IPS-18a (cell line): ENCODE results near the gene KCNF1.

ENCODE experiments used
- H3K27ac ChIP-seq: one replicate; pipeline ENCODE4 v1.5.1; 2013; ENCODE audit warnings: low read length
- H3K27me3 ChIP-seq: one replicate; pipeline ENCODE4 v1.6.1; 2013; ENCODE audit warnings: mild to moderate bottlenecking, low read length; ENCODE audit not compliant: control insufficient read depth, insufficient read depth
- H3K36me3 ChIP-seq: one replicate; pipeline ENCODE4 v1.6.1; 2013; ENCODE audit warnings: low read depth, low read length; ENCODE audit not compliant: control insufficient read depth
- H3K4me1 ChIP-seq: one replicate; pipeline ENCODE4 v1.6.1; 2013; ENCODE audit warnings: low read depth, low read length; ENCODE audit not compliant: control insufficient read depth
- H3K4me3 ChIP-seq: one replicate; pipeline ENCODE4 v1.5.1; 2013; ENCODE audit warnings: low read length
- H3K9ac ChIP-seq: one replicate; pipeline ENCODE4 v1.6.1; 2013; ENCODE audit warnings: mild to moderate bottlenecking, low read length, moderate library complexity
- H3K9me3 ChIP-seq: one replicate; pipeline ENCODE4 v1.6.1; 2013; ENCODE audit warnings: low read depth, low read length; ENCODE audit not compliant: control insufficient read depth

The KCNF1 gene

DNA sequence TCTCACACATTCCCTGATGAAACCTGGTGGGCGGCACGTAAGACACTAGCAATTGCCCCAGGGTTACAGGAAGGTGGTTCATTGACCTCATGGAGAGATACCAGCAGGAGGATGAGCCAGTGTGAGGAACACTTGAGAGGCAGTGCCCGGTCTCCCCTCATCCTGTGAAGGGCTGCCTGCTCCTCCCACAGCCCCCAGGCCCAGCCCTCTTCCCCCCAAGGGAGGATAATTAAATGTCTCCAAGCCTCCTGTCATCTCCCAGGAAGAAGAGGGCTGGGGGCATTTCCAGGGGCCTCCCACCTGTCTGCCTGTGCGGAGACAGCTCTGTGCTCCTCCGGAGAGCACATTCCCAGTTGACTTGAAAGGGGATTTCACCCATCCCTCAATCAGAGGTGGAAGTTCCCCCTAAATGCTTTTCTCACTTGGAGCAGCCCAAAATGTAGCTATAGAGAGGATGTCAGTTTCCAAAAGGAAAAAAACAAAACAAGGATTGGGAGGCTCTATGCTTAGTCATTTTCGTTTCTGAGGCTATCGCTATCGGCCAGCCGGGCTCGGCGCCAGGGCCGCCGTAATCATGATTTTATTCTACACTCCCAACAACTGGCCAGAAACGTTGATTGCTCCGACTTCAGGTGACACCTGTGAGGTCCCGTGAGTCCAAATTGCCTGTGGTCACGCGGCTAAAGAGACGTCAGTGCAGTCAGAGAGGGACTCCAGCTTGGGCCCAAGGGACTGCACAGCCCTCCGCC, 7.1 kb downstream of the KCNF1 start:
- Histone ChIP-seq H3K9me3 (no peaks in the 10 kb centered on the region), H3K27ac (no peak overlapping the region), H3K4me3 (no peak overlapping the region), H3K9ac (no peak overlapping the region), H3K36me3 (no peaks in the 10 kb centered on the region), H3K27me3 (peaks cover 3% of the 10 kb centered on the region), H3K4me1 (peaks cover 10% of the 10 kb centered on the region)

DNA sequence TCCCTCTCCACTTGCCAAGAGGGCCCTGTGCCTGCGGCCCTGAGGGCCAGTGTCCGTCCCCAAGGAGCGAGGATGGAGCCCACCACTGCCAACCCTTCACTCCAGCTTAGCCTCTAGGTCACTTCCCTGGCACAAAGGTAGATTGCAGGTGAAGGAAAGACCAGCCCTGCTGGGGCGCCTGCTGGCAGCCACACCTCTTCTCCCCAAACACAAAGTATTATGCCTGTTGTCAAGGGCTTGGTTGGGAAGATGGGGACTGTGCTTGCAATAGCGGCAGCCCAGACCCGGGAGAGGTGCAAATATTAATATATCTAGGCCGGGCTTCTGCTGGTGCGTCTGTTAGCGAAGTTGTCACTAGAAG, 7.7 kb downstream of the KCNF1 start:
- H3K9ac ChIP-seq: no peak overlapping the region
- no peaks in the 10 kb centered on the region for H3K9me3 ChIP-seq
- no peaks in the 10 kb centered on the region for H3K36me3 ChIP-seq
- no peak overlapping the region for H3K27ac ChIP-seq
- peaks cover 10% of the 10 kb centered on the region for H3K4me1 ChIP-seq
- H3K4me3 ChIP-seq: no peak overlapping the region
- no peaks in the 10 kb centered on the region for H3K27me3 ChIP-seq

DNA sequence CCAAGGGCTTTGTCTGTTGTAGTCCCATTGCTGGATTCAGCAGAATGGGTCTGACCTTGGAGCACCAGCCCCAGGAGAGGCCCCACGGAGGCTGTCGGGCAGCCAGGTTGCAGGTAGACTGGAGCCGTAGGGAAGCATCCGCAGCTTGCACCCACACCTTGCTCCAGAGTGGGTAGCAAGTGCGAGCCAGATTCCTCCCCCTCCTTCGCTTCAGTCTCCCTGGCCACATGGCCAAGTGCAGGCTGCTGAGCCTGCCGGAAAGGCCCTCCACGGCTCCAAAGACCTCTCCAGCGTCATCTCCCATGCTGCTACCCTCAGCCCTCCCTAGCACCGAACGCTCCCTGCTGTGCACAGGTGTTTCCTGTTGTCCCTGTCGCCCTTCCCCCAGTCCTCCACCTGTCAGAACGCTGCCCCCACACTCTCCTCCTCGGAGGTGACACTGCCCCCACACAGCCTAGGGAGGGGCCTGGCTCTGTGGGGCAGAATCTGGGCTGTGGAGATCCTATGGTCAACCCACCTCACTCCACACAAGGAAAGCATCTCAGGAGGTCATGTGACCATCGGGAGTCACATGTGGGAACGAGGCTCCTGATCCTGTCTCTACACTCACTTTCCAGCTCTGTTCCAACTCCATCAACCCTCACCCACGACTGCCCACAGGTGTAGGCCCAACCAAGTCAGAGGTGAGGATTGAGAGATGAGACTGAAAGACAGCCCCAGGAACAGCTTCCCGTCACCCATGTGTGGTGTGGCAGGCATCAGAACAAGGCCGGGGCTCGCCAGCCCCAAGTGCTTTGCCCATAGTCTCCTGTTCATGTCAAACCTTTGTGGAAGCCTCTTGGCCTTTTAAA, 8.3 kb downstream of the KCNF1 start:
- Histone ChIP-seq H3K36me3 (no peaks in the 10 kb centered on the region), H3K27ac (no peak overlapping the region), H3K9me3 (no peaks in the 10 kb centered on the region), H3K27me3 (no peaks in the 10 kb centered on the region), H3K4me3 (no peak overlapping the region), H3K9ac (no peak overlapping the region), H3K4me1 (peaks cover 10% of the 10 kb centered on the region)

- H3K36me3 ChIP-seq: no peaks in the 10 kb centered on the region
- peaks cover 10% of the 10 kb centered on the region for H3K4me1 ChIP-seq
- H3K9ac ChIP-seq: no peak overlapping the region
- H3K27me3 ChIP-seq: no peaks in the 10 kb centered on the region
- H3K9me3 ChIP-seq: no peaks in the 10 kb centered on the region
- H3K27ac ChIP-seq: no peak overlapping the region
- H3K4me3 ChIP-seq: no peak overlapping the region
Measured at GRCh38 chr2:10920764-10921388, 9.1 kb downstream of the KCNF1 start.

DNA sequence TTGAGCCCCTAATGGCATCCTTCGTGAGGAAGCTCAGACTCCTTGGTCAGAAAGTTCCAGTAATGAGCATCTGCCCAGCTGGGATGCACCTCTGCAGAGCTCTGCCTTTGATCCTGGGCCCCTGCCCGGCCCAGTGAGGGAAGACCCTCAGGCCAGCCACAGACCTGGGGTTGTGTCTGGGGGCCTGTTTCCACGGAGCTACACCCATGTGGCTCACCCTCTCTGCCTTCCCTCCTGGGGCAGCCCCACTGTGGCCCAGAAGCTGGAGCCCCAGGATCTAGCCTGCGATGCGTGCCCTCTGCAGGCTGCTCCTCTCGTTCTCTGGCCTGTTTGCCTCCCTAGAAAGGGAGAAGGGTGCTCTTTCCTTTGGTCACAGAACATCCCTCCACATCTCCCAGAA, 9.8 kb downstream of the KCNF1 start:
- H3K4me3 ChIP-seq: no peak overlapping the region
- no peaks in the 10 kb centered on the region for H3K27me3 ChIP-seq
- H3K9me3 ChIP-seq: no peaks in the 10 kb centered on the region
- no peak overlapping the region for H3K9ac ChIP-seq
- peaks cover 10% of the 10 kb centered on the region for H3K4me1 ChIP-seq
- H3K36me3 ChIP-seq: no peaks in the 10 kb centered on the region
- no peak overlapping the region for H3K27ac ChIP-seq

- H3K4me1 ChIP-seq: peaks cover 10% of the 10 kb centered on the region
- H3K27me3 ChIP-seq: no peaks in the 10 kb centered on the region
- no peaks in the 10 kb centered on the region for H3K9me3 ChIP-seq
- no peak overlapping the region for H3K27ac ChIP-seq
- H3K36me3 ChIP-seq: no peaks in the 10 kb centered on the region
- H3K9ac ChIP-seq: no peak overlapping the region
- no peak overlapping the region for H3K4me3 ChIP-seq
Measured at GRCh38 chr2:10922307-10923007, 10.7 kb downstream of the KCNF1 start.

GRCh38 chr2:10923008-10923375, 11.3 kb downstream of the KCNF1 start:
- no peaks in the 10 kb centered on the region for H3K36me3 ChIP-seq
- H3K27me3 ChIP-seq: no peaks in the 10 kb centered on the region
- H3K4me1 ChIP-seq: peaks cover 10% of the 10 kb centered on the region
- H3K27ac ChIP-seq: no peak overlapping the region
- no peak overlapping the region for H3K9ac ChIP-seq
- H3K4me3 ChIP-seq: no peak overlapping the region
- H3K9me3 ChIP-seq: no peaks in the 10 kb centered on the region

DNA sequence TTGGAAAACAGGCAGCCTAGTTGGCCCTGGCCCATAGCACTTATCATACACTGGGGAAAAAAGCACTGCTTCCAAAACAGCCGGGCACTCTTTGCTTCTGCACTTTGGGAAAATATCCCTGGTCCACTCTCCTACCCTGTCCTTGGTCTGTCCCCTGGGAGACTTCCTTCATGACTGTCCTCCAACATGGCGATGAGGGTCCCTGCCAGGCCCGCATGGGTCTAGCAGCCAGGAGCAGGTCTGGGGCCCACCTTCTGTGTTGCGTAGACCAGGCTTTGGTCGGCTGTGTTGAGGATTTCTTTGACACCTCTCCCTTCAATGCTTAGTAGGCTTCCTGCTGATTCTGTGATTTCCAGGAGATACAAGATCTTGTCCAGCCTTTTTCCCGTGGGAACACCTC, 12.2 kb downstream of the KCNF1 start:
- Histone ChIP-seq H3K36me3 (no peaks in the 10 kb centered on the region), H3K27ac (no peak overlapping the region), H3K9me3 (no peaks in the 10 kb centered on the region), H3K4me3 (no peak overlapping the region), H3K9ac (no peak overlapping the region), H3K4me1 (peaks cover 10% of the 10 kb centered on the region), H3K27me3 (no peaks in the 10 kb centered on the region)

DNA sequence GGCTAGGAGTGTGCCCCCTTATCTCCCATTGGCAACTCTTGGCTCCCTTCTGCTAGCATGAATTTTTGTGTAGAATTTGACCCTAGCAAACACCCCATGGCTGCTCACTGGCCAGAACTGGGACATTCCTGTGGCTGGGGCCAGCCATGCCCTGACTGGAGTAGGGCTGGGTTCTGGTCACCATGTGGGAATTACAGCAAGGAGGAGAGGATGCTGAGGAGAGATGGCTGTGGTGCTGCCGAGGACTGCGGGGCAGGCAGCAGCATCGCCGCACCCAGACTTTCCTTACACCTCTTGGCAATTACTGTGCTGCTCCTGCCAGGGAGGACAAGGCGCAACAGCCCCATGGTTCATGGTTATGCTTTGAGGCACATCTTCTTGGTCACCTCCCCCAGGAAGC, 12.7 kb downstream of the KCNF1 start:
- Histone ChIP-seq H3K9ac (no peak overlapping the region), H3K27me3 (no peaks in the 10 kb centered on the region), H3K9me3 (no peaks in the 10 kb centered on the region), H3K4me1 (peaks cover 8% of the 10 kb centered on the region), H3K4me3 (no peak overlapping the region), H3K36me3 (no peaks in the 10 kb centered on the region), H3K27ac (no peak overlapping the region)

DNA sequence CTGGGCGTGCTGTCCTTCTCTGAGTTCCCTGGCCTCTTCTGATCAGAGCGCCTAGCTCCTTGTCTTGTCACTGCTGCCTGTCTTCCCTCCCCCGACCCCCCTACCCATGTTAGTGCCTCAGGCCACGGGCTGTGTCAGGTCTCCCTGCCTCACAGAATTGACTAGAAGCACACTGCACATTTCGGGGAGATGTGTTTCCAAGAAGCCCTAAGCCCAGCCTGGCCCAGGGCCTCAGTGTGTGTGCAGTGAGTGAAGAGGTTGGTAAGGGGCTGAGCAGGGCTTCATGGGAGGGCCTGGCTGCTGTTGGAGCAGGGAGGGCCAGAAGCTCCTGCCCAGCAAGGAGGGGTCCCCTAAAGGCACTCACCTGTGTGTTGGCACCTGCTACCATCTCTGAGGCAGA, 13.1 kb downstream of the KCNF1 start:
- Histone ChIP-seq H3K27me3 (no peaks in the 10 kb centered on the region), H3K36me3 (no peaks in the 10 kb centered on the region), H3K4me1 (peaks cover 4% of the 10 kb centered on the region), H3K27ac (no peak overlapping the region), H3K9me3 (no peaks in the 10 kb centered on the region), H3K9ac (no peak overlapping the region), H3K4me3 (no peak overlapping the region)

GRCh38 chr2:10926191-10926820, 14.6 kb downstream of the KCNF1 start:
- H3K27ac ChIP-seq: no peak overlapping the region
- H3K27me3 ChIP-seq: no peaks in the 10 kb centered on the region
- H3K4me1 ChIP-seq: no peaks in the 10 kb centered on the region
- no peaks in the 10 kb centered on the region for H3K9me3 ChIP-seq
- no peak overlapping the region for H3K9ac ChIP-seq
- no peak overlapping the region for H3K4me3 ChIP-seq
- H3K36me3 ChIP-seq: no peaks in the 10 kb centered on the region
